Kidney epithelial cell (primary cell): ENCODE data around the gene DPM1. TPM values are rescaled to one million over a fixed set of nuclear protein-coding genes. Genes with fewer than 3 reads are reported as not detected.

Experiments used
- DNase-seq: peaks from one replicate; pipeline ENCODE4 v3.0.0-alpha.2; 2010; ENCODE audit warnings: low read depth
- H3K27me3 ChIP-seq: 2 replicates; pipeline ENCODE4 v1.6.0; 2011; ENCODE audit warnings: low read length; ENCODE audit not compliant: control insufficient read depth, insufficient read depth
- H3K36me3 ChIP-seq: 2 replicates; pipeline ENCODE4 v1.5.1; 2011; ENCODE audit warnings: low read length; ENCODE audit not compliant: control insufficient read depth, insufficient read depth
- H3K4me3 ChIP-seq: 2 replicates; pipeline ENCODE4 v1.5.1; 2011; ENCODE audit warnings: low read depth, mild to moderate bottlenecking, control low read depth, low read length
- total RNA-seq: library from RNA; depleted of rRNA; stranded (reverse); fragments of >200 nt; gene quantifications from 2 replicates; pipeline ENCODE4 v1.2.3, GENCODE V29; 2015
- TF ChIP-seq, protein P1 (sequence below): IDR thresholded peaks from 2 replicates; pipeline ENCODE4 v1.5.1; 2011; ENCODE audit warnings: mild to moderate bottlenecking, moderate library complexity, low read length, control low read depth, inconsistent platforms; ENCODE audit not compliant: insufficient read depth, poor library complexity, severe bottlenecking

The DPM1 gene
- total RNA-seq, 1 donor from 2014 or later = 73.3 TPM

DNA sequence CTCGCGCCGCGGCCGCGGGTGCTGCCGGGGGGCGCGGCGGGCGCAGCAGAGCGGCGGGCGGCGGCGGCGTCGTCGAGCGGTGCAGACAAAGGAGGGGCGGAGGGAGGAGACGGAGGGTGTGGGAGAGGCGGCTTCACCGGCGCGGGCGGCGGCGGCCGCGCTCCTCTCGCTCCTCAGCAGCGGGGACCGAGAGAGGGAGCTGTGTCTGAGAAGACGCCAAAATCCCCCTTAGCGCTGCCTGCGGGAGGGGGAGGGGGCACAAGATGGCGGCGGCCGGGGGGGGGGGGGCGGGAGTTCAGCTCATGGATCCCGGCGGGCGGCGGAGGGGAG, 27.4 kb downstream of the DPM1 start:
- TF ChIP-seq, protein P1, sequence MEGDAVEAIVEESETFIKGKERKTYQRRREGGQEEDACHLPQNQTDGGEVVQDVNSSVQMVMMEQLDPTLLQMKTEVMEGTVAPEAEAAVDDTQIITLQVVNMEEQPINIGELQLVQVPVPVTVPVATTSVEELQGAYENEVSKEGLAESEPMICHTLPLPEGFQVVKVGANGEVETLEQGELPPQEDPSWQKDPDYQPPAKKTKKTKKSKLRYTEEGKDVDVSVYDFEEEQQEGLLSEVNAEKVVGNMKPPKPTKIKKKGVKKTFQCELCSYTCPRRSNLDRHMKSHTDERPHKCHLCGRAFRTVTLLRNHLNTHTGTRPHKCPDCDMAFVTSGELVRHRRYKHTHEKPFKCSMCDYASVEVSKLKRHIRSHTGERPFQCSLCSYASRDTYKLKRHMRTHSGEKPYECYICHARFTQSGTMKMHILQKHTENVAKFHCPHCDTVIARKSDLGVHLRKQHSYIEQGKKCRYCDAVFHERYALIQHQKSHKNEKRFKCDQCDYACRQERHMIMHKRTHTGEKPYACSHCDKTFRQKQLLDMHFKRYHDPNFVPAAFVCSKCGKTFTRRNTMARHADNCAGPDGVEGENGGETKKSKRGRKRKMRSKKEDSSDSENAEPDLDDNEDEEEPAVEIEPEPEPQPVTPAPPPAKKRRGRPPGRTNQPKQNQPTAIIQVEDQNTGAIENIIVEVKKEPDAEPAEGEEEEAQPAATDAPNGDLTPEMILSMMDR = no peak
- Histone ChIP-seq H3K4me3 (peak overlapping the region; percentile 95), H3K36me3 (no peaks in the 10 kb centered on the region), H3K27me3 (no peaks in the 10 kb centered on the region)
- no peak for DNase-seq

DNA sequence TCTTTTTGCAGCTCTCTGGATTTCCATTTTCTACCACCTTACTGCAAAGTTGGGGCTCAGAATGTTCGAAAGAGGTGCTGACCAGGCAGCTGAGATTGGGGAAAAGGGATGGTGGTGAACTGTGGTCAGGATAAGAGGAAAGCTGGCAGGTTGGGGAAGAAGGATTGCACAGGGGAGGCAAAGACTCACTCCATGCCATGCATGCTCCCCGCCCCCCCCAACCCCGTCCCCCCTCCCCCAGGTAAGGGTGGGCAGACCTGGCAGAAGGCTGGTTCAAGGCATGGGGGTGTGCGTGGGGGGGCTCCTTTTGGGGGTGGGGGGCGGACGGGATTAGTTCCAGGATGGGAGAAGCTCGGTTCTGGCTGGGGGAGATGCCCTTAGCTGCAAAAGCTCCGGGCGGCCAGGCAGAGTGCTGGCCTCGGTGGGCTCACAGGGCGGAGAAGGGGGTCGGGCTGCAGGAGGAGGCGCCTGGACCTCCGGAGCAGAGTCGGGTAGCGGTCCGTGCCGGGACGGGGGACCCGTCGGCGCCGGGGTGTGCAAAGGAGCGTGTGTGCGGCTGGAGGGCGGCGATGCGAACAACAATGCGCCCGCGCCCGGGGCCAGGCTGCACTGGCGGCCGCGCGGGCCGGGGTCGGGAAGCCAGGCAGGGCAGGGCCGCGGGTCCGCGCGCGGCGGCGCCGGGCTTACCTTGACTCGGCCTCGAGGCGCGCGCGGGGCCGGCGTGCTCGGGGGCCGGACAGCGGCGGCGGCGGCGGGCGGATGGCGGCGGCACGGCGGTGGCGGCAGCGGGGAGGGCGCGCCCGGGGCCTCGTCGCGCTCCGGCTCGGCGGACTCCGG, 28.0 kb downstream of the DPM1 start:
- peaks cover 1% of the 10 kb centered on the region for H3K36me3 ChIP-seq
- H3K27me3 ChIP-seq = no peaks in the 10 kb centered on the region
- no peak for DNase-seq
- TF ChIP-seq, protein P1 = no peak
- peak overlapping the region; percentile 95 for H3K4me3 ChIP-seq

DNA sequence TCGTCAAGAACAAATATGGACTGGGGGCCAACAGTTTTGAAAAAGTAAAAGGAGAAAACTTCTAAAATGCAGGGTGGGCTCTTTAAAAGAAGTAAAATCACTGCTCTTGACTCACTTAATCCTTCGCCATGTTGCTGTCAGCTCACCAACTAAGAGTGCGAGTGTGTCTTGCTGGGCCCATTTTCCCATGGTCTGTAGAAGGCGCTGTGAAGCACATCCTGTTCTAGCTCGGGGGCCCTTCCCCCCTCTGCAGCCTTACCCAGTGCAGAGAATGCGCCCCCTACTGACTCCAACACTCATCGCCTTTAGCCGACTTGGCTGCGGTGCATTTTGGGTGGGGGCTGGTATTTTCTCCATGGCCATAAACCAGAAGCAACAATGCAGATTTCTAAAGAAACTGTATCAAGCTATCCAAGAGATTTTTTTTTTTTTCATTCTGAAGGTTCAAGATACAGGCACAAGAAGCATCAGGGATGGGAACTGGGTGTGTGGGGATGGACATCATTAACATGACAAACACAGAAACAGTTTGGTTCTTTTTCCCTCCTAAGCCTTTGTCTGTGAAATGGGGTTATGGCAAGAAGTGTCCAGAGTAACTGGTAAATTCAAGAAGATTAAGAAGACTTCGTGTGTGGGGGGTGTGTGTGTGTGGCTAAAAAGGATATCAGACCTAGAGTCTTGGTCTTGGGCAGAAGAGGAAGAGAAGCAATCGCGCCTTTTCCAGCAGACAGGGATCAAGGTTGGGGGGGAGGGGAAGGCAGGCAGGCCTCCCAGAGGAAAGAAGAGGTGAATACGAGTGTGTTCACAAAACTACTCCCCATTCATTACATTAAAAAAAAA, 28.8 kb downstream of the DPM1 start:
- peak overlapping the region; percentile 95 for H3K4me3 ChIP-seq
- no peaks in the 10 kb centered on the region for H3K27me3 ChIP-seq
- DNase-seq = peak; percentile 89
- TF ChIP-seq, protein P1 = peak; percentile 99
- peaks cover 1% of the 10 kb centered on the region for H3K36me3 ChIP-seq

DNA sequence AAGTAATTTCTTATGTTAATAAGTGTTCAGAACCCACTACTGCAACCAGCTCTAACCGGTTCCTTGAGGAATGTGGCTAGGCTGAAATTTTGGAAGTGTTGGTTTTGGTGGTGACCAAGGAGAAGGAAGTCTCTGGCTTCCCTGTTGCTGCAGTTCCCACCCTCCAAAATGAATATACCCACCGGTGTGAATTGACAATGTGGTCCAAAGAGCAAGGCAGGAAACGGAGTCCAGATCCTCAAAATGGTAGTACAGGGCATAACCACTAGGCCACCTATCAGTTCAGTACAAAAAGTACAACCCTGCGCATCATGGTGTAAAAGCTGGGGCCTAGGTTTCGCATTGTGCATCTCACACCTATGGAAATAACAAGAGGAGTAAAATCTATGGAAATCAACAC, 29.9 kb downstream of the DPM1 start:
- no peak for DNase-seq
- Histone ChIP-seq H3K4me3 (no peak overlapping the region), H3K36me3 (peaks cover 3% of the 10 kb centered on the region), H3K27me3 (no peaks in the 10 kb centered on the region)
- TF ChIP-seq, protein P1 = no peak

DNA sequence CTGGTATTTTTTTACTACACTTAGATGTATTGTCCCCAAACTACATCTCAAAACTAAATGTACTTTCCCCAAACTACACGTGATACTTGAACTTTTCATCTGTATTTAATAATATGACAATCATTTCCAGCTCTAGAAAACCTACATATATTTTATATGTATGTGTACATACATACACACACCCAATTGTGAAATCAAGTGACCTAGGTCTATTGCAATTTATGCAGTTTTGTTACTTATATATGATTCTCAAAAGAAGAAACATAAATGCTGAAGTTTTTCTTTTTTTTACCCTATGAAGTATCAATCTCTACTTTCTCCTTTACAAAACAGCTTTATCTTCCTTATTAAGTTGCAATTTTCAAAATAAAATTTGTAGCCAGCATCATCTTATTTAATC, 31.8 kb downstream of the DPM1 start:
- Histone ChIP-seq H3K36me3 (peaks cover 3% of the 10 kb centered on the region), H3K4me3 (no peak overlapping the region), H3K27me3 (no peaks in the 10 kb centered on the region)
- TF ChIP-seq, protein P1 = no peak
- DNase-seq = no peak
